SK-N-SH treated with all-trans-retinoic acid at 6 μM for 48 hours (cell line): ENCODE results near the gene GPR171.

ENCODE experiments used
- CSDC2 ChIP-seq: fragments of 250-450 bp; sonication (Bioruptor Pico); IDR thresholded peaks from 2 replicates; pipeline ENCODE4 v1.5.0; 2020; ENCODE audit warnings: mild to moderate bottlenecking, moderate library complexity
- PPARA ChIP-seq: fragments of 250-450 bp; sonication (Bioruptor Pico); IDR thresholded peaks from 2 replicates; pipeline ENCODE4 v1.5.0; 2020; ENCODE audit warnings: mild to moderate bottlenecking, borderline replicate concordance
- RARB ChIP-seq: fragments of 250-450 bp; sonication (Bioruptor Pico); IDR thresholded peaks from 2 replicates; pipeline ENCODE4 v1.8.0; 2021; ENCODE audit warnings: mild to moderate bottlenecking, moderate library complexity
- TOX ChIP-seq: fragments of 250-450 bp; sonication (Bioruptor Pico); IDR thresholded peaks from 2 replicates; pipeline ENCODE4 v1.8.0; 2021; ENCODE audit warnings: mild to moderate bottlenecking, moderate library complexity, borderline replicate concordance
- ZFP3 ChIP-seq: fragments of 250-450 bp; sonication (Bioruptor Pico); IDR thresholded peaks from 2 replicates; pipeline ENCODE4 v1.5.0; 2020; ENCODE audit warnings: mild to moderate bottlenecking, moderate library complexity
- ZFP30 ChIP-seq: fragments of 450-650 bp; formaldehyde crosslinking; IDR thresholded peaks from 2 replicates; pipeline ENCODE4 v1.5.0; 2022; ENCODE audit warnings: mild to moderate bottlenecking, moderate library complexity
- TF ChIP-seq, protein P1 (sequence below): fragments of 250-450 bp; sonication (Bioruptor Pico); IDR thresholded peaks from 2 replicates; pipeline ENCODE4 v1.8.0; 2021; ENCODE audit warnings: low read depth, mild to moderate bottlenecking, moderate library complexity, borderline replicate concordance

GRCh38 chr3:151195826-151196225, 7.2 kb downstream of the GPR171 start:
- TF ChIP-seq ZFP3 (CRISPR knock-in tag) (no peak), CSDC2 (no peak), ZFP30 (no peak), PPARA (CRISPR knock-in tag) (no peak), TOX (CRISPR knock-in tag) (no peak), RARB (CRISPR knock-in tag) (no peak)
- TF ChIP-seq, protein P1, sequence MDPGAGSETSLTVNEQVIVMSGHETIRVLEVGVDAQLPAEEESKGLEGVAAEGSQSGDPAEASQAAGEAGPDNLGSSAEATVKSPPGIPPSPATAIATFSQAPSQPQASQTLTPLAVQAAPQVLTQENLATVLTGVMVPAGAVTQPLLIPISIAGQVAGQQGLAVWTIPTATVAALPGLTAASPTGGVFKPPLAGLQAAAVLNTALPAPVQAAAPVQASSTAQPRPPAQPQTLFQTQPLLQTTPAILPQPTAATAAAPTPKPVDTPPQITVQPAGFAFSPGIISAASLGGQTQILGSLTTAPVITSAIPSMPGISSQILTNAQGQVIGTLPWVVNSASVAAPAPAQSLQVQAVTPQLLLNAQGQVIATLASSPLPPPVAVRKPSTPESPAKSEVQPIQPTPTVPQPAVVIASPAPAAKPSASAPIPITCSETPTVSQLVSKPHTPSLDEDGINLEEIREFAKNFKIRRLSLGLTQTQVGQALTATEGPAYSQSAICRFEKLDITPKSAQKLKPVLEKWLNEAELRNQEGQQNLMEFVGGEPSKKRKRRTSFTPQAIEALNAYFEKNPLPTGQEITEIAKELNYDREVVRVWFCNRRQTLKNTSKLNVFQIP (CRISPR knock-in tag) = no peak
